Glomerular visceral epithelial cell (primary cell): ENCODE measurements around the gene TMTC1.

Experiments used
- DNase-seq: peaks from one replicate; pipeline ENCODE4 v3.0.0-alpha.2; 2016; ENCODE audit errors: extremely low spot score

Gene TMTC1

DNA sequence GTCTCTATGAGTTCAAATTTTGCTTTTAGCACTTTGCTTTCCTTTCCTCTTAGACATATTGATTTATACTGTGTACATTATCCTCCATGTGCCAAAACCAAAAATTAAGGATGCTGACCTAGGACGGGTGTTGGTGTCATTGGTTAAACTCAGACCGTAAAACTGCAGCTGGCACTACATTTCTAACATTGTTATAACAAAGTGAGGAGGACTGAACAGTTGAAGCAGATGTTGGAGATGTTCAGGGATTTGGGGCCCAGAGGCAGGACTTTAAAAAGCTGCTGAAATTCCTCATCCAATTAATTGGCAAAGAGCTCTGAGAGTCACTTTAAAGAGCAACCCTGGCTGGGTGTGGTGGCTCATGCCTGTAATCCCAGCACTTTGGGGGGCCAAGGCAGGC is 72.4 kb downstream of the TMTC1 start:
- no peak for DNase-seq

DNA sequence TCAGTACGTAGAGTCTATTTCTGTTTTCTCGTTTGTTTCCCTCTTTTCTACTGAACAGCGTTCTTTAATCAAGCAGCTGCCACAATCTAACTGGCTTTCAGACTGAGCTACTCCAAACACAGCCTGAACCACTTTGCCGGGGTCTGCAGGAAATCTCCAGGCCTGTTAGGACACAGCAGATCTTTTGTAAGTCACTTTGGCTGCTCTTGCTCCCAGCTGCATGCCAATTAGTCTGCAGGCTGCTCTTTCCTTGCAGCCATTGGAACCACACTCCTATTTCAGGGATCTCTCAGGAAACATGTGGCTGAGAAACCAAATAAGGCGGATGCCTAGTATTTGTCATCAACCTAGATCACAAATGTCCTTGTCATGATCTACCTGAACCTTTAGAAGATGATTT is 73.6 kb downstream of the TMTC1 start:
- no peak for DNase-seq

DNA sequence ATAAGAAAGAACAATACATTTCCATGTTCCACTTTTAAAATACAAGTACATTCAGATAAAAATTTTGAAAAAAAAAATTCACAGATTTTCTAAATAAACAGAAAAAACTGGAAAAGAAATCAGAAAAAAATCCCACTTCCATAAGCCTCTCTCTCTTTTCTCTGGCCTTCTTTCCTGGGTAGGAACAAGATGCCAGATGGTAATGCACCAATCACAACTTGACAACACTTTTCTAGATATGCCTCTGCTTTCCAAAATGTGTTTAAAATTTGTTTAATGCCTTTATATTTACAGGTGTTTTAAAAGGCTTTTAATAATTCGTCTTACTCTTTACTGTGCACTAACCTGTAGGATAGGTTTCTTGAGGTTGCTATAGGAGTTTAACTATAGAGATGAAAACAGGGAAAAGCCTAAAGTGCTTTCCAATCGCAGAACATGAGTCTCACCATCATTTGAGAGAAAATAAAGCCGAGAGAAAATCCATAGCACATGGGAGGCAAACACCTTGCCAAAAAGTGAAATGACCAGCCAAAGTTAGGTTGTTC is 74.2 kb downstream of the TMTC1 start:
- DNase-seq = no peak

DNA sequence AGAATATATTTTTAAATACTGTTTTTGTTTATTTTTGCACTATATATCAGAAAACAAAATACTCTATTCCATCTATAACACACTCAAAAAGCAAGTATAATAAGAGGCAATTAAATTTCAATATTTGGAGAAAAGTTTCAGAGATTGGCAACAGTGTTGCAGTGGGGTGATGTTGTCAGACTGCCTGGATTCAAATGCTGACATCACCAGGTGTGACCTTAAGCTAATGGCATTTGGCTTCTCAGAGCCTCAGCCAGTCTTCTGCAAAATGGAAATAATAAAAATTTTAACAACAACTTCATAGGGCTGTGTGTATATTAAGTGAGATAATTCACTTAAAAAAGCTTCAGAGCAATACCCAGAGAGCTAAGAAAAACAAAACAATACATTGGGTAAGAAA is 74.7 kb downstream of the TMTC1 start:
- no peak for DNase-seq

DNA sequence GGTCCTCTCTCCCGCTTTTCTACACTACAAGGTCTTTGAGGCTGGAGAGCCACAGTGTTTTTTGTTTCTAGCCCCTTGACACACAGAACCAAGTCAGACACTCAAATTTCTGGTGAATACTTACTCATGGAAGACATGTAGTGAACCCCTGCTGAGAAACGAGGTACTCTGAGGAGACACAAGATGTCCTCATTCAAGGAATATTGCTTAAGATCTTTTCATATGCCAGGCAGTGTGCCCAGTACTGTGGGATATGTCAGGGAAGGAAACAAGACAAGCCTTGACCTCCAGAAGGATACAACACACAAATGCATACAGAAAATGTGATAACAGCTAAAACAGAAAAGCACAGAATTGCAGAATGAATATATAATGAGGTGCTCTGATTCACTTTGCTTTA is 75.9 kb downstream of the TMTC1 start:
- no peak for DNase-seq

DNA sequence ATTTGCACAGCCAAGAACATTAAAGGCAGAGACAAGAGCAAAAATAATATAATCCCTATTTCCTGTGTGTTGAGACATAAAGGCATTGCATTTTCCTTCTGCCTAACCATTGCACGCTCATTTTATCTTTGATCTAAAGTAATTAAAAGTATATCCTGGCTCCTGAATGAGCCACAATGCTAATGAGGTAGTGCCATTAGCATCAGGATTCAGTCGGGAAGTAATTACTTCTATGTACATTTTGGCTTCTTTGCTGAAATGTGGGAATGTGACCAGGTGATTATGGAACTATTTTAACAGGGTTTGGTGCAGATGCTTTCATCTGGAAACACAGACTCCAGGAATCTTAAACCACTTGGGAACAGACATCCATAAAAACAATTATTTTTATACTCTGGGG is 77.4 kb downstream of the TMTC1 start:
- DNase-seq = no peak

DNA sequence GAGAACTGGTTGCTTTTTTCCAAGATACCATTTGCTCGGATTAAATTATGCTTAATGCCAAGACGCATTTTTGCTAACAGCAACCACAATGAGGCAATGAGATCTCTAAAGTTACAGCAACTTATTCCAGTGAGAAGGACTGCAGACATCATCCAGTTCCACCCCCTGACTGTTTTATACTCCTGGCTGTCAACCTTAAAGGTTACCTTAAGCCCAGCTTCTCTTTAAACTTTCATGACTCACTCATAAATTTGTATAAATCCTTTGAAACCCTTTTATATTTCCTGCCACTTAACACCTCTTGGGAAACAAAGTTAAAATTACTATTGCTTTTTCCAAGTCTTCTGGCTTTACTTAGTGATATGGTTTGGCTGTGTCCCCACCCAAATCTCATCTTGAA is 80.2 kb downstream of the TMTC1 start:
- DNase-seq = no peak

DNA sequence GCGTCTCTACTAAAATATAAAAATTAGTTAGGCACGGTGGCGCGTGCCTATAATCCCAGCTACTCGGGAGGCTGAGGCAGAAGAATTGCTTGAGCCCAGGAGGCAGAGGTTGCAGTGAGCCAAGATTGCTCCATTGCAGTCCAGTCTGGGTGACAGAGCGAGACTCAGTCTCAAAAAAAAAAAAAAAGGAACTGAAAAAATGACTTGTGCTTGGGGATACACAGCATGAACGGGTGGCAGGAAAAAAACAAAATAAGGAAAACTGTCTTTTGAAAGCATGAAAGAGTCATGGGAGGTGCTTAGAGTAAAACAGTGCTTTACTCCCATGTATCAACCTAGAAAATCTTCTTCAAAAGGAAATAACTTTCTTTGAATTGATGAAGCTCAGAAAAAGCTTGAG is 80.8 kb downstream of the TMTC1 start:
- no peak for DNase-seq

DNA sequence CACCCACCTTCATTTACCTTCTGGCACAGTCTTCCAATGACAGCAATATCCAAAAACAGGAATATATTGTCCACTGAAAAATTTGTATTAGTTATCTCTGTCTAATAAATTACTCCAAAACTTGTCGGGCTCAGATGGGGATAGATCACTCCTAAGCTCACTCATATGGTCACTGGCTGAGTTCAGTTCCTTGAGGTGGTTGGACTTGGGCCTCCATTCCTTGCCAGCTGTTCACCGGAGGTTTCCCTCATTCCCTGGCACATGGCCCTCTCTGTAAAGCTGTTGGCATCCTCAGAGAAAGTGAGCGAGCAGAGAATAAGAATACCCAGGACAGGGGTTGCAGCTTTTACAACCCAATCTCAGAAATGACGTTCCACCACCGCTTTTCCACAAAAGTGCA is 81.5 kb downstream of the TMTC1 start:
- DNase-seq = no peak

DNA sequence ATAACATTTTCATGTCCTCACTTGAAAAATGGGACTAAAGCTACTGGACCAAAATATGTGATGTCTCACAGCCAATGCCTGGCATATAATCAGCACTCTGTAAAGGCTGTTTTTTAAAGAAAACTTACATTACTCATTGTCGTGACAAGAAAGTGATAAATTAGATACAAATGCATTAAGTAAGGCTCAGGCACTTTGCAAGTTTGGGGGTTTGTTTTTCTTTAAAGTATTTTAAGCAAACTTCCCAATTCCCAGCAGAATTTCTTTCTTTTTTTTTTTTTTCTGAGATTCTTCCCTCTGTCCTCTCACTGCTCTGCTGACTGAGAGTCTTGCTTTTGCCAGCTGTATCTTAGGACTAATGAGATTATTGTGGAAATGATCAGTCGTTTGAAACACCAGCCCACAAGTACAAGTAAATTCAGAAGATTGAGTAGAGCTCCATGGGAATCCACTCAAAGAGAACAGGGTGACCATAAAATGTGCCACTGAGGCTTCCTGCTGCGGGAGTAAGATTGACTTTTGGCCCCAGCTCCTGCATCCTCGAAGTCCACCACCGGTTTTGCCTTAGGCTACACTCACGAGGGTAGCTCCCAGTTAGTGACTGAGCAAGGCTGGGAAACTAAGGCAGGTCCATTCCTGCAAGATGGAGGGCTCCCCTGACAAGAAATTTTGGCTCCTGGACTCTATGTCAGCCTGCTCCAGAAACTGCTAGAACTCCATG is 82.8 kb downstream of the TMTC1 start:
- DNase-seq = no peak

DNA sequence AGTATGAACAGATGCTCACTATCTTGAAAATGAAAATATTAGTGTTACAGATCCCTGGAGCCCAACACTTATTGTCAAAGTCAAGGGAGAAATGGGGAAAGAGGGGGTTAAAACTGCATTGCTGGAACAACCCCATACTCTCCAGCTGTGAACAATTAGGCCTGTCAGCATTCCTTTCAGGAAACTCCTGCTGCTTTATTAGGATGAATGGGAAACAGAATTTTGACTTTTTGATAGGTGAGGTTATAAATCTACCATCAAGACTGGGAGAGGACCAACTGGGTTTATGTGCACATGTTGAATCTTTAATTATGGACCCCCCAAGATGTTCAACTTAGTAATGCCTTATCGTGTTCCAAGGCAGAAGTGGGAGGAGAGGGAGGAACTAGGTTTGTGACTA is 85.0 kb downstream of the TMTC1 start:
- no peak for DNase-seq

DNA sequence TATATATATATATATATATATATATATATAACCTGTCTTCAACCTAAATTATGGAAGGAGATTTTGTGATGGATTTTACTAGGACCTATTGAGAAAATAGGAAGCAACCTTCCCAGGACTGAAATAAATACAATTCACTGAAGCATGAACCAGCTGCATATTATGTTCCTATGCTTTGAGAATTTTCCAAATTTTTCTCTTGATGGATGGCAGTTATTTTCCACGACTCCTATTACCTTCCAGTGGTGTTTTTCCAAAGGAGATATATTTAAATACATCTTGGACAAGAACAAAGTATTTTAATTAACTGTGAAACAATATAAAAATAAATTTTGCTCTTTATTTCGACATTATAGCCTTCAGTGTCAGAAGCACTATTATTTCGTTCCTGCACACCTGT is 87.9 kb downstream of the TMTC1 start:
- DNase-seq = no peak

DNA sequence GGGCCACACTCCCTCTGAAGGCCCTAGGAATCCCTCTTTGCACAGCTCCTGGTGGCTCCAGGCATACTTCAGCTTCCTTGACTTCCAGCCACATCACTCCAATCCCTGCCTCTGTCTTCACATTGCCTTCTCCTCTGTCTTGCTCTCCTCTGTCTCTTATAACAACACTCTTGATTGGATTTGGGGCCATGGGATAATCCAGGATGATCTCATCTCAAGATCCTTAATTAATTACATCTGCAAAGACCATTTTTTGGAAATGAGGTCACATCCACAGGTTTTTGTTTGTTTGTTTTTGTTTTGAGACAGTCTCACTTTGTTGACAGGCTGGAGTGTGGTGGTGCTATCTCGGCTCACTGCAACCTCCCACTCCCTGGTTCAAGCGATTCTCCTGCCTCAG is 88.7 kb downstream of the TMTC1 start:
- no peak for DNase-seq

DNA sequence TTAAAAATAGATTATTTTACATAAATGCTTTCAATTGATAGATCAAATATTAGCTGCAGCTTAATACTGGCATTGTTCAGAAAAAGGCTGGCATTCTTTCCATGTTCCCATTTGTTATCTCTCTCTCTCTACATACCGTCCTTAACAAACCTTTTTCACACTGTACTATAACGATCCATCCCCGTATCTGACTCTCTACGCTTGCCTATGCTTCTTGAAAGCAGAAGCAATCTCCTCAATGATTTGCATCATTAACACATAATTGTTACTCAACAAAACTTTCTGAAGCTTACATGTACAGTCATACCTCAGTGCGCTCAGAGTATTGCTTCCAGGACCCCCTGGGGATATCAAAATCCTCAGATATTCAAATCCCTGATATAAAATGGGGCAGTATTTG is 89.7 kb downstream of the TMTC1 start:
- no peak for DNase-seq

DNA sequence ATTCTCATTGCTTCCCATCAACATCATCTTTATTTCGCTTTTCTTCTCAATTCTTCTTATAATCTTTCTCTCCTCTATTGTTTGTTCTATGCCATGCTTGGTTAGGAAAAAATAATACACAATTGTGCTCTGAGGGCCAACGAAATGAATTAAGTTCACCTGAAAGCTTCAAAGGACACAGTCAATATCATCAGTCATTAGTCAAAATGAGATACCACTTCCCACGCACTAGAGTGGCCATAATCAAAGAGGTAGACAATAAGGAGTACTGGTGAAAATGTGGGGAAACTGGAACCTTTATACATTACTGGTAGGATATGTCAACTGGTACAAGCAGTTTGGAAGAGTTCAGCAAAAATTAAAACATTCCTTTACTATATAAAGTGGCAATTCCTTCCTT is 91.5 kb downstream of the TMTC1 start:
- DNase-seq = no peak

DNA sequence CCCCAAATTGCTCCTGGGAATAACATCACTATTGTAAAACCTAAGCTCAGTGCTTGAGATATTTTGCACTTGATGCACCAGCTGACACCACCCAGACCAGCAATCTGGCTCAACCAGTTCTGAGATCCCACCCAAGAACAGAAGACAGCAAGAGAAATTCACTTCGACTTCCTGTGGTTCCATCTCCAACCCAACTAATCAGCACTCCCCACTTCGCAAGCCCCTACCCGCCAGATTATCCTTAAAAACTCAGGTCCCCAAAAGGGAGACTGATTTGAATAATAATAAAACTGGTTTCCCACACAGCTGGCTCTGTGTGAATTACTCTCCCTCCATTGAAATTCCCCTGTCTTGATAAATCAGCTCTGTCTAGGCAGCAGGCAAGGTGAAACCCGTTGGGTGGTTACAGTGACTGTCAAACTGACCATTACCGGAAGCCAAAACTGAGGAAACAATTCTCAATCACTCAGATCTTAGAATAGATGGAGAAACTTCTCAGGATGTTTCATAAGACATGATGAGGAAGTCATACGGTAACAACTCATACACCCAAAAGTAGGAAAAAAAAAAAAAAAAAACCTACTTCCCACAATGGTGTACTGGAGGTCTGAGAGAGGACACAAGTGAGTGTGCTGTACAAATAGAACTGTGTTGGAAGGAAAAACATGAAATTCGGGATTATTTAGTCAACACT is 92.4 kb downstream of the TMTC1 start:
- no peak for DNase-seq

DNA sequence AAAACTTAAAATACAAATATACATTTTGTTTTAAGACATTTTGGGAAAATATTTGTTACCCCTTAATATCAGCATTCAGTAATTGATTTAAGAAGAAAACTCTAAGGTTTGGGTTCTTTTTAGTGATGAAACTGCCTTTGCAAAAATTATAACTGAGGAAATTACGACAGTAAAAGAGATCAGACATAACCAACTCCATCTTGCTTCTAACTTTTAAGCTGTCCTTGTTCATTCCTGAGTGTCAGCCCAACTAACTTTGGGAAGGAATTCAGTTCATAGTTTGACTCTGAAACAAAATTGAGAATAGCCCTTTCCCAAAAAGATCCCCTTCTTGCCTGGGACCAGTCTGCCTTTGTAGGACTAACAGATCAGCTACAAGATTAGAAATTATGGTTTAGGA is 93.0 kb downstream of the TMTC1 start:
- no peak for DNase-seq

DNA sequence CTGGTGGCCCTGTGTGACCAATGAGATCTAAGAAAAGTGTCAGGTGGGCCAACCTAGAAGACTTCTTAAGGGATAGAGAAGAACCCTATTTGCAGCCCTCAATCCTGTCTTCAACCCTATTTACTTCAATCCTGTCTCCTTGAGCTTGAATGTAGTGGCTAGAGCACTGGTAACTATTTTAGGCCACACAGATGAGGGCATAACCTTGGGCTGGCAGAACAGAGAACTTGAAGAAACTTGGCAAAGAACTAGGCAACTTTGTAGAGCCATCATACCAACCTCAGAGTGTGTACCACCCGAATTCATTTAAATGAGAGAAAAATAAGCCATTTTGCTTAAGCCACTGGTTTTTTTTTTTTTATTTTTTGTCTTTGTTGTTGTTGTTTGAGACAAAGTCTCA is 94.8 kb downstream of the TMTC1 start:
- no peak for DNase-seq

DNA sequence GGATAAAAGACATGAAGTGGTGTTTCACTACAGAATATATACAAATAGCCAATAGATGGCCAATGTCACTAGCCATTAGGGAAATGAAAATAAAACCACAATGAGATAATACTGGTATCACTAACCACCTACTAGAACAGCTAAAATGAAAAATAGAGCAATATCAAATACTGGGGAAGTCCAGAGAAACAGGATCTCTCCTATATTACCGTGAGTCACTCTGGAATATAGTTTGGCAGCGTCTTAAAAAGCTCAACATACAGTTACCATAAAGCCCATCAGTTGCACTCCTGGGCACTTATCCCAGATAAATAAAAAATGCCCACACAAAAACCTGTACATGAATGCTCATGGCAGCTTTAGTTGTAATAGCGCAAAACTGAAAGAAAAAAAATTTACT is 101.7 kb downstream of the TMTC1 start:
- no peak for DNase-seq

DNA sequence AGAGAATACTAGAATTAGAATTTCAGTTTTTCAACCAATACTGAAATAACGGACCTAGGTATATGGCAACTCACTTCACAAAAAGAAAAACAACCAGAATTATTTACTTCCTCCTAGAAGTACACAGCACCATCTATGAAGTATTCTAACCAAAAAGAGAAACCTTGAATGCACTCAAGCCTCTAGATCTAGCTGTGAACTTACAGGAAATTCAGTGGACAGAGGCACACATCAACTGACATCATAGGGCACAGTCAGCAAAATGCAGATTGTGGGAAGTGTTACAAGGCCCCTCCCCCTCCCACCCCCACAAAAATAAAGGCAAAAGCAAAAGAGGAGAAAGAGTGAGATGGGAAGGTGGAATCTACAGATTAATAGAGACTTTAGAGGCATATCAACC is 102.4 kb downstream of the TMTC1 start:
- DNase-seq = no peak

DNA sequence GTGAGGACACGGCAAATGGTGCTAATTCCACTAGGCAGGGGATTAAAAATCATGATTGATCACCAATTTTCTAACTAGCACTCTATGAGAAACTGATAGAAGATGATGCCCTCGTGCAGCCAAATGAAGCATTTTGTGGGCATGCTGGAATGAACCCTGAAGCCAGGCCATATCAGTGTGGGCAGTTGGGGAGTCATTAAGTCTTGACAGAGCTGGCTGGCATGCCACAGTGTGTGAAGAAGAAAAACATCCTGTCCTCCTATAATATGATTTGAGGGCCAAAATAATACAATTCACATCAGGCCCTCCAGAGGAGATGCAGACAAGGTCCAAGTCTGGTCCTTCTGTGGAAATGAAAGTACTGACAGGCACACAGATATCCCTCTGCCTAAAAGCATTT is 107.1 kb downstream of the TMTC1 start:
- DNase-seq = no peak

DNA sequence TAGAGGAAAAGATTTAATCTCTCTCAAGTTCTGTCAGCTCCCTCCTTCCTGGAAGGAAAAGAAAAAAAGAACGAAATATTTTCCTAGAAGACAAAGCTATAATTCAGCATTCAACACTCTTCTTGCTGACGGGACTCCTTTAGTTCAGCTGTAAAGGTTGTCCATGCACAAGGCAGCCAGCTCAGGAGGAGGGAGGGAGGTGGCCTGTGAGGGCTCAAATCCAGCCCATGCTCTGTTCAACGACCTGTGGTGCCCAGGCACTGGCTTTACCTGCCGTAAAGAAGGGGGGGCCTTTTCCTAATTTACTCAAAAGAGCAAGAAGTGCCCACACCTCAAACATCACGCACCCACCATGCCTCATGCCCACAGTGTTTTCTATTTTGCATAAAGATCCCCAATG is 109.3 kb downstream of the TMTC1 start:
- DNase-seq = no peak

DNA sequence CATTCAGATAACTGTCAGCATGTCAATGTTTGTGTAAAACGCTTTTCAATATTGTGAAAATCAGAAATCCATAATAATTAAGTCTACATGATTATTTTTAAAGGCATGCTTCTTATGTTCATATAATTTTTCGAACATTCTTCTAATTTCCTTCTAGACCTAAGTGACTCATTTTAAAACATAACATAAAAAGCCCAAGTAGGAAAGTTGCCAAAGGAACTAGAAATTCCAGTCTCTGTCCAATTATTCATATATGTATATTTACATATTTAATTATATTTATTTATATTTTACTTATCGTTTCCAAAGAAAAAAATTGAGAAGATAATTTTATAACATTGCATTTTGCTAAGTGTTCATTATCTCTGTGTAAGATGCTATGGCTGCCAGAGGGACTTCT is 110.4 kb downstream of the TMTC1 start:
- DNase-seq = no peak

DNA sequence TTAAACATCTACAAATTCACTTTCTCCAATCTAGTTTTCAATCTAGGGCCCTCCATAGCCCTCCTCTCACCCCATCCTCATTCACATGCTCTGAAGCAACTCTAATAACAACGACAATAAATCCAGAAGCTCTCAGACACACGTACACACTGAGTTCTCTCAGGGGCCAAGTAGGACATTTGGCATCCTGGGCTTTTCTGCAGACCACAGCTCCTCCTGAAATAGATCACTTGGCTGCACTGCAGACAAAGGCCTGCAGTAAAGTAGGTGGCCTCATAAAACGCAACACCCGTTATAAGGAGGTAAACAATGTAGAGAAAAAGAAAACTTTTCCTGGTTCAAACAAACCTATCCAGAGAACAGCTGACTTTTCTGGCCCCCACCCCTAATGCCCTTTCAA is 111.2 kb downstream of the TMTC1 start:
- DNase-seq = no peak
